Caco-2 (cell line): ENCODE data around the gene LMO1. TPM values are rescaled to one million over a fixed set of nuclear protein-coding genes. Genes with fewer than 3 reads are reported as not detected.

ENCODE experiments used
- BruUV-seq: library from RNA; stranded (reverse); fragments of 400-500 nt; replicated peaks from 2 replicates; lab custom pipeline; 2021; lab: Mats Ljungman, UMichigan
- CTCF ChIA-PET: fragments of 300-600 bp; sonication (Branson Sonifier 250); formaldehyde crosslinking; loops from one replicate; lab custom pipeline; 2022; ENCODE audit warnings: antibody characterized with exemption; lab: Charles Lee
- POLR2A ChIA-PET: fragments of 300-600 bp; sonication (Branson Sonifier 250); formaldehyde crosslinking; loops from one replicate; lab custom pipeline; 2022; ENCODE audit warnings: antibody characterized with exemption; lab: Charles Lee
- DNase-seq, 2 experiments: peaks; one replicate each; pipeline versions ENCODE4 v3.0.0 to v3.0.0-alpha.2; 2020 to 2022
- H3K27me3 ChIP-seq: replicated peaks from 2 replicates; pipeline ENCODE4 v1.6.0; 2011; ENCODE audit warnings: low read length; ENCODE audit not compliant: control insufficient read depth, insufficient read depth
- H3K36me3 ChIP-seq: 2 replicates; pipeline ENCODE4 v1.5.1; 2011; ENCODE audit warnings: low read length; ENCODE audit not compliant: control insufficient read depth, insufficient read depth
- H3K4me1 ChIP-seq: fragments of 250-450 bp; sonication (Bioruptor Pico); 2 replicates; pipeline ENCODE4 v1.5.1; 2020; ENCODE audit warnings: mild to moderate bottlenecking
- H3K4me3 ChIP-seq: 2 replicates; pipeline ENCODE4 v1.5.1; 2011; ENCODE audit warnings: low read depth, mild to moderate bottlenecking, control low read depth, low read length
- H3K9me3 ChIP-seq: fragments of 250-450 bp; sonication (Bioruptor Pico); 2 replicates; pipeline ENCODE4 v1.5.1; 2020; ENCODE audit warnings: mild to moderate bottlenecking, moderate library complexity
- H3K27ac Mint-ChIP-seq: one replicate; pipeline ENCODE4 v1.8.0; 2022; ENCODE audit warnings: mixed read lengths; ENCODE audit not compliant: unreplicated experiment
- H3K27me3 Mint-ChIP-seq: one replicate; pipeline ENCODE4 v1.8.0; 2022; ENCODE audit warnings: mixed read lengths; ENCODE audit not compliant: insufficient read depth, unreplicated experiment
- H3K36me3 Mint-ChIP-seq: one replicate; pipeline ENCODE4 v1.8.0; 2022; ENCODE audit warnings: mild to moderate bottlenecking, mixed read lengths; ENCODE audit not compliant: insufficient read depth, unreplicated experiment
- H3K4me1 Mint-ChIP-seq: one replicate; pipeline ENCODE4 v1.8.0; 2022; ENCODE audit warnings: low read depth, mixed read lengths; ENCODE audit not compliant: unreplicated experiment
- H3K4me3 Mint-ChIP-seq: one replicate; pipeline ENCODE4 v1.8.0; 2022; ENCODE audit warnings: mild to moderate bottlenecking, moderate library complexity, mixed read lengths; ENCODE audit not compliant: unreplicated experiment
- H3K9me3 Mint-ChIP-seq: one replicate; pipeline ENCODE4 v1.8.0; 2022; ENCODE audit warnings: mixed read lengths; ENCODE audit not compliant: unreplicated experiment
- CTCF ChIP-seq, 2 experiments: fragments of 200-600 bp in 1 of 2; IDR thresholded peaks; 1 replicate in 1 of 2; 2 replicates in 1 of 2; pipeline versions ENCODE4 v1.5.1 to v1.8.0; 2011 to 2022; ENCODE audit warnings: antibody characterized with exemption in 1 of 2, control low read depth in 1 of 2, inconsistent platforms in 1 of 2, low read depth in 1 of 2, low read length in 1 of 2, mild to moderate bottlenecking in 1 of 2, moderate library complexity in 1 of 2; ENCODE audit not compliant: insufficient read depth in 1 of 2, severe bottlenecking in 1 of 2, unreplicated experiment in 1 of 2
- intact Hi-C: fragments of 100-400 bp; cut with micrococcal nuclease; formaldehyde crosslinking; loops from one replicate; pipeline ENCODE4 v1.10.0; 2022; ENCODE audit not compliant: unreplicated experiment
- total RNA-seq: library from RNA; stranded (reverse); gene quantifications from 2 replicates; pipeline ENCODE4 v1.2.3, GENCODE V29; 2022

The LMO1 gene
- total RNA-seq, 1 experiment from 2014 or later = not detected

GRCh38 chr11:8186429-8186828, 77.2 kb downstream of the LMO1 start:
- intact Hi-C loops = no loop called here
- CTCF ChIA-PET = no interaction called here

GRCh38 chr11:8183111-8183510, 80.6 kb downstream of the LMO1 start:
- Mint-ChIP-seq H3K36me3 (no peaks in the 10 kb centered on the region), H3K27me3 (peaks cover 13% of the 10 kb centered on the region), H3K4me3 (no peak overlapping the region), H3K27ac (no peak overlapping the region), H3K4me1 (no peaks in the 10 kb centered on the region), H3K9me3 (no peaks in the 10 kb centered on the region)
- TF ChIP-seq CTCF (IDR thresholded peaks at IDR 0.05; ENCODE audit: insufficient read depth in 1 of 2, low read depth in 1 of 2, low read length in 1 of 2, severe bottlenecking in 1 of 2, unreplicated experiment in 1 of 2) = no peak
- no peaks in the 10 kb centered on the region for H3K27me3 ChIP-seq
- ChIA-PET CTCF (no interaction called here), POLR2A (no interaction called here)
- intact Hi-C loops = no loop called here
- DNase-seq = no peak
- no TSS peak for BruUV-seq
- no peak overlapping the region for H3K4me3 ChIP-seq
- H3K9me3 ChIP-seq = no peaks in the 10 kb centered on the region
- no peaks in the 10 kb centered on the region for H3K36me3 ChIP-seq
- H3K4me1 ChIP-seq = no peaks in the 10 kb centered on the region

More at GRCh38 chr11:8186429-8186828, 77.2 kb downstream of the LMO1 start:
- Mint-ChIP-seq H3K27ac (no peak overlapping the region), H3K27me3 (peaks cover 5% of the 10 kb centered on the region), H3K4me3 (no peak overlapping the region), H3K36me3 (no peaks in the 10 kb centered on the region), H3K4me1 (no peaks in the 10 kb centered on the region), H3K9me3 (no peaks in the 10 kb centered on the region)
- Histone ChIP-seq H3K27me3 (no peaks in the 10 kb centered on the region), H3K4me3 (no peak overlapping the region), H3K36me3 (no peaks in the 10 kb centered on the region), H3K4me1 (no peaks in the 10 kb centered on the region), H3K9me3 (no peaks in the 10 kb centered on the region)
- POLR2A ChIA-PET = no interaction called here
- DNase-seq = no peak
- no TSS peak for BruUV-seq
- no peak for TF ChIP-seq CTCF (IDR thresholded peaks at IDR 0.05; ENCODE audit: insufficient read depth in 1 of 2, low read depth in 1 of 2, low read length in 1 of 2, severe bottlenecking in 1 of 2, unreplicated experiment in 1 of 2)

GRCh38 chr11:8180469-8180868, 83.2 kb downstream of the LMO1 start:
- H3K4me3 ChIP-seq = no peak overlapping the region
- POLR2A ChIA-PET = no interaction called here
- intact Hi-C loops = no loop called here
- CTCF ChIA-PET = no interaction called here
- no TSS peak for BruUV-seq
- peaks cover 12% of the 10 kb centered on the region for H3K27me3 Mint-ChIP-seq
- no peak overlapping the region for H3K27ac Mint-ChIP-seq
- DNase-seq = no peak
- no peaks in the 10 kb centered on the region for H3K9me3 ChIP-seq
- no peak overlapping the region for H3K4me3 Mint-ChIP-seq
- H3K4me1 Mint-ChIP-seq = no peaks in the 10 kb centered on the region
- H3K36me3 ChIP-seq = no peaks in the 10 kb centered on the region
- no peaks in the 10 kb centered on the region for H3K36me3 Mint-ChIP-seq
- no peak for TF ChIP-seq CTCF (IDR thresholded peaks at IDR 0.05; ENCODE audit: insufficient read depth in 1 of 2, low read depth in 1 of 2, low read length in 1 of 2, severe bottlenecking in 1 of 2, unreplicated experiment in 1 of 2)
- H3K9me3 Mint-ChIP-seq = no peaks in the 10 kb centered on the region
- no peaks in the 10 kb centered on the region for H3K4me1 ChIP-seq
- no peaks in the 10 kb centered on the region for H3K27me3 ChIP-seq
